Panc1 (cell line): ENCODE measurements around the gene SPEM2.

Experiments used
- CTCF ChIP-seq: fragments of 450-650 bp; IDR thresholded peaks from 2 replicates; pipeline ENCODE4 v1.5.1; 2017; ENCODE audit warnings: mild to moderate bottlenecking
- POLR2AphosphoS5 ChIP-seq: IDR thresholded peaks from 2 replicates; pipeline ENCODE4 v1.6.1; 2012; ENCODE audit warnings: mild to moderate bottlenecking, low read depth, low read length, moderate library complexity

- no peak for TF ChIP-seq CTCF
- TF ChIP-seq POLR2AphosphoS5, result no peak
Measured at GRCh38 chr17:7417056-7417655, 8.3 kb upstream of the SPEM2 start.
